Hepatocyte (in vitro differentiated cells): ENCODE results near the gene ITPRIPL1. TPM values are rescaled to one million over a fixed set of nuclear protein-coding genes. Genes with fewer than 3 reads are reported as not detected.

ENCODE experiments used
- DNase-seq: peaks from one replicate; pipeline ENCODE4 v3.0.0-alpha.2; 2016; ENCODE audit warnings: low spot score
- H2AFZ ChIP-seq: fragments of 200-600 bp; sonication (generic); 2 replicates; pipeline ENCODE4 v1.6.0; 2016; ENCODE audit warnings: antibody characterized with exemption, mild to moderate bottlenecking
- H3K27ac ChIP-seq: fragments of 200-600 bp; sonication (generic); 2 replicates; pipeline ENCODE4 v1.5.1; 2016; ENCODE audit warnings: mild to moderate bottlenecking
- H3K27me3 ChIP-seq: fragments of 200-600 bp; sonication (generic); 2 replicates; pipeline ENCODE4 v1.6.1; 2016
- H3K36me3 ChIP-seq: fragments of 200-600 bp; sonication (generic); replicated peaks from 2 replicates; pipeline ENCODE4 v1.5.1; 2016; ENCODE audit warnings: low read depth; ENCODE audit not compliant: insufficient read depth
- H3K4me1 ChIP-seq: fragments of 200-600 bp; sonication (generic); 2 replicates; pipeline ENCODE4 v1.5.1; 2016; ENCODE audit warnings: mild to moderate bottlenecking, moderate library complexity; ENCODE audit not compliant: insufficient read depth
- H3K4me2 ChIP-seq: fragments of 200-600 bp; sonication (generic); 2 replicates; pipeline ENCODE4 v1.6.0; 2016
- H3K4me3 ChIP-seq: fragments of 200-600 bp; sonication (generic); 2 replicates; pipeline ENCODE4 v1.5.1; 2016; ENCODE audit warnings: mild to moderate bottlenecking
- H3K79me2 ChIP-seq: fragments of 200-600 bp; sonication (generic); 2 replicates; pipeline ENCODE4 v1.6.0; 2017; ENCODE audit warnings: mild to moderate bottlenecking
- H3K9me2 ChIP-seq: fragments of 200-600 bp; sonication (generic); replicated peaks from 2 replicates; pipeline ENCODE4 v1.6.0; 2017; ENCODE audit warnings: mild to moderate bottlenecking; ENCODE audit not compliant: insufficient read depth
- H3K9me3 ChIP-seq: fragments of 200-600 bp; sonication (generic); 2 replicates; pipeline ENCODE4 v1.5.1; 2016; ENCODE audit warnings: low read depth, mild to moderate bottlenecking
- H4K20me1 ChIP-seq: fragments of 200-600 bp; sonication (generic); 2 replicates; pipeline ENCODE4 v1.6.0; 2016; ENCODE audit warnings: mild to moderate bottlenecking; ENCODE audit not compliant: insufficient read depth, poor library complexity, severe bottlenecking
- CTCF ChIP-seq: fragments of 200-600 bp; sonication (generic); IDR thresholded peaks from 2 replicates; pipeline ENCODE4 v1.5.1; 2016; ENCODE audit warnings: antibody characterized with exemption, mild to moderate bottlenecking; ENCODE audit not compliant: poor library complexity
- EZH2 ChIP-seq: fragments of 200-600 bp; sonication (generic); IDR thresholded peaks from 2 replicates; pipeline ENCODE4 v1.6.1; 2016; ENCODE audit warnings: antibody characterized with exemption, mild to moderate bottlenecking, borderline replicate concordance
- EZH2phosphoT487 ChIP-seq: fragments of 200-600 bp; sonication (generic); IDR thresholded peaks from one replicate; pipeline ENCODE4 v1.6.1; 2018; ENCODE audit warnings: antibody characterized with exemption, mild to moderate bottlenecking, low read depth, moderate library complexity; ENCODE audit not compliant: unreplicated experiment, severe bottlenecking
- WGBS: methylation state at CpG from one replicate; pipeline ENCODE4 v1.1.6; 2016; ENCODE audit warnings: low lambda C conversion rate; ENCODE audit errors: missing lambda C conversion rate; 5-methylcytosine and 5-hydroxymethylcytosine counted together
- polyA plus RNA-seq: library from polyadenylated mRNA; unstranded; fragments of >200 nt; fragmentation: Nextera tagmentation; extraction: Ambion mirVana; gene quantifications from 2 replicates; pipeline ENCODE4 v1.2.1, GENCODE V29; 2016
- total RNA-seq: library from RNA; depleted of rRNA; stranded (reverse); fragments of >200 nt; gene quantifications from 2 replicates; pipeline ENCODE4 v1.2.3, GENCODE V29; 2014

The ITPRIPL1 gene
- total and polyA plus RNA-seq, 2 experiments from 2014 or later, result 1.9 to 2.0 TPM

- Histone ChIP-seq H3K9me2 (no peaks in the 10 kb centered on the region), H3K79me2 (no peaks in the 10 kb centered on the region), H4K20me1 (no peaks in the 10 kb centered on the region), H3K27me3 (peaks cover 28% of the 10 kb centered on the region), H2AFZ (no peak overlapping the region), H3K9me3 (no peaks in the 10 kb centered on the region), H3K4me1 (peaks cover 6% of the 10 kb centered on the region), H3K4me2 (no peak overlapping the region), H3K27ac (no peak overlapping the region), H3K4me3 (no peak overlapping the region), H3K36me3 (no peaks in the 10 kb centered on the region)
- WGBS, result 95% methylated on average over 21 of the region's 21 CpGs
- no peak for TF ChIP-seq CTCF
- no peak for TF ChIP-seq EZH2
- DNase-seq, result no peak
Measured at GRCh38 chr2:96326990-96327820, 2.1 kb downstream of the ITPRIPL1 start.

GRCh38 chr2:96329456-96329855 lies 4.3 kb downstream of the ITPRIPL1 start:
- H3K4me3 ChIP-seq, result no peak overlapping the region
- H4K20me1 ChIP-seq, result no peaks in the 10 kb centered on the region
- peaks cover 6% of the 10 kb centered on the region for H3K4me1 ChIP-seq
- no peaks in the 10 kb centered on the region for H3K9me2 ChIP-seq
- H2AFZ ChIP-seq, result no peak overlapping the region
- no peaks in the 10 kb centered on the region for H3K9me3 ChIP-seq
- no peak for TF ChIP-seq CTCF
- no peak for TF ChIP-seq EZH2
- no peak for TF ChIP-seq EZH2phosphoT487
- no peak overlapping the region for H3K4me2 ChIP-seq
- H3K27me3 ChIP-seq, result peaks cover 6% of the 10 kb centered on the region
- no peak for DNase-seq
- H3K79me2 ChIP-seq, result no peaks in the 10 kb centered on the region
- 75% methylated on average over 1 of the region's 1 CpG for WGBS
- H3K36me3 ChIP-seq, result no peaks in the 10 kb centered on the region
- H3K27ac ChIP-seq, result no peak overlapping the region

GRCh38 chr2:96329874-96330273 lies 4.8 kb downstream of the ITPRIPL1 start:
- 92% methylated on average over 6 of the region's 6 CpGs for WGBS
- Histone ChIP-seq H3K9me3 (no peaks in the 10 kb centered on the region), H3K4me2 (no peak overlapping the region), H3K27me3 (peaks cover 1% of the 10 kb centered on the region), H3K27ac (no peak overlapping the region), H3K4me1 (peaks cover 6% of the 10 kb centered on the region), H4K20me1 (no peaks in the 10 kb centered on the region), H3K79me2 (peaks cover 4% of the 10 kb centered on the region), H3K9me2 (no peaks in the 10 kb centered on the region), H3K36me3 (no peaks in the 10 kb centered on the region), H2AFZ (no peak overlapping the region), H3K4me3 (no peak overlapping the region)
- TF ChIP-seq EZH2, result no peak
- no peak for TF ChIP-seq EZH2phosphoT487
- no peak for TF ChIP-seq CTCF
- DNase-seq, result no peak
